Activated CD8-positive, alpha-beta memory T cell treated with anti-CD3 and anti-CD28 coated beads, Interleukin-2, amount 50 U/mL, for 1 hour (primary cell): ENCODE data around the gene FOXB2.
"Not testable (repeated sequence)": the region's sequence is repeated elsewhere in the genome, so short reads cannot be mapped to it uniquely, and the experiment has no call there.

ENCODE experiments used
- DNase-seq: peaks from one replicate; pipeline ENCODE4 v3.0.0-alpha.2; 2020; ENCODE audit errors: extremely low read depth

Gene FOXB2

GRCh38 chr9:77016526-77017504, 2.6 kb upstream of the FOXB2 start:
- no peak for DNase-seq

- DNase-seq: no peak
Observed at GRCh38 chr9:77017505-77017894, 2.0 kb upstream of the FOXB2 start.

- no peak for DNase-seq
Observed at GRCh38 chr9:77018058-77018968, 1.1 kb upstream of the FOXB2 start.

- no peak for DNase-seq
Observed at GRCh38 chr9:77018969-77019235, 553 bp upstream of the FOXB2 start.

- DNase-seq: no peak
Observed at GRCh38 chr9:77019926-77020412, 514 bp downstream of the FOXB2 start.

- DNase-seq: no peak
Observed at GRCh38 chr9:77020413-77021290, 1.2 kb downstream of the FOXB2 start.

- DNase-seq: no peak
Observed at GRCh38 chr9:77021291-77021894, 1.9 kb downstream of the FOXB2 start.

- DNase-seq: no peak
Observed at GRCh38 chr9:77021922-77022782, 2.7 kb downstream of the FOXB2 start.

GRCh38 chr9:77022783-77023440, 3.5 kb downstream of the FOXB2 start:
- no peak for DNase-seq

GRCh38 chr9:77023726-77024125, 4.3 kb downstream of the FOXB2 start:
- no peak for DNase-seq

GRCh38 chr9:77024776-77025545, 5.5 kb downstream of the FOXB2 start:
- no peak for DNase-seq

- no peak for DNase-seq
Observed at GRCh38 chr9:77028478-77028877, 9.0 kb downstream of the FOXB2 start.

GRCh38 chr9:77030045-77030444, 10.6 kb downstream of the FOXB2 start:
- DNase-seq: no peak

GRCh38 chr9:77038281-77039036, 19.0 kb downstream of the FOXB2 start:
- DNase-seq: no peak

GRCh38 chr9:77040340-77040739, 20.9 kb downstream of the FOXB2 start:
- no peak for DNase-seq

GRCh38 chr9:77043743-77044142, 24.3 kb downstream of the FOXB2 start:
- not testable (repeated sequence) for DNase-seq

GRCh38 chr9:77060681-77061080, 41.2 kb downstream of the FOXB2 start:
- not testable (repeated sequence) for DNase-seq

GRCh38 chr9:77063645-77064285, 44.3 kb downstream of the FOXB2 start:
- no peak for DNase-seq
